Measurements from ENCODE around the gene ZNF18. TPM values are rescaled to one million over a fixed set of nuclear protein-coding genes. Genes with fewer than 3 reads are reported as not detected.
"Not testable (repeated sequence)": the region's sequence is repeated elsewhere in the genome, so short reads cannot be mapped to it uniquely, and the experiment has no call there.

The ZNF18 gene
- total RNA-seq, 4 donors from 2014 or later: 5.0 to 10.8 (median 7.6) TPM

DNA sequence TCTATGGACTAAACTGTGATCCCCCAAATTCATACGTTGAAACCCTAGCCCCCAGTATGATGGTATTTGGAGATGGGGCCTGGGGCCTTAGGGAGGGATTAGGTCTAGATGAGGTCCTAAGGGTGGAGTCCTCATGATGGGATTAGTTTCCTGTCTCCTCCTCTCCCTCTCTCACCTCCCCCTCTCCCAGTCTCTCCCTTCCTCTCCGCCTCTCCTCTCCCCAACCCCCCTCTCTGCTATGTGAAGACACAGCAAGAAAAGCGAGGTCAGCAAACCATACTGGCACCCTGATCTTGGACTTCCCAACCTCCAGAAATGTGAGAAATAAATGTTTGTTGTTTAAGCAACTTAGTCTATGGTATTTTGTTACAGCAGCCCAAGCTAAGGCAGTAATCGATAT, 15.4 kb downstream of the ZNF18 start:
- no peak for TF ChIP-seq POLR2AphosphoS5 (IDR thresholded peaks at IDR 0.05)
- no peak for TF ChIP-seq CTCF (IDR thresholded peaks at IDR 0.05)
- TF ChIP-seq POLR2A (IDR thresholded peaks at IDR 0.05; ENCODE audit: low read depth): no peak
- TF ChIP-seq EP300 (IDR thresholded peaks at IDR 0.05): no peak
- Histone ChIP-seq H3K9me3 (no peaks in the 10 kb centered on the region), H3K4me3 (no peak overlapping the region), H3K36me3 (peaks cover 36 to 61% (median 45%) of the 10 kb centered on the region in 4 donors), H3K4me1 (peaks cover 0 to 7% (median 4%) of the 10 kb centered on the region in 4 donors), H3K27me3 (no peaks in the 10 kb centered on the region), H3K27ac (replicated peaks in 1 of 4) (no peak overlapping the region)
- 95% methylated on average over 4 of the region's 4 CpGs for WGBS
- no peak for DNase-seq (ENCODE audit: extremely low spot score)
- intact Hi-C loops (cut with DNase I): no loop called here

DNA sequence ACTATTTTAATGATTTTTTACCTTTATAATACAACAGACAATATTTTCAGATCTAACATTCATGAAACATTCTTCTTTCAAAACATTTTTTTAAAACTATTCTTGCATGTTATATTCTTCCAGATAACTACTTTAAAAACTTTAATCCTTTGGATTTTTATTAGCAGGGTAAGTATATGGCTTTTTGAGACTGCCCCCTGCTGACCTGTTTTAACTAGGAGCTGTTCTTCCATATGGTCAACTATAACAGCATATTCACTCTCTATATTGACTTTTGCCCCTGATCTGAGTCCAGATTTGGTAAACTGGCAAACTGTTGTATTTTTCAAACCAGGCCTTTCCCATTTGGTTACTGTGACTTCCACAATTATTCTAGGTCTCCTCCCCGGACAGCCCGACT, 16.5 kb downstream of the ZNF18 start:
- peaks cover 31 to 58% (median 47%) of the 10 kb centered on the region in 4 donors for H3K36me3 ChIP-seq
- H3K9me3 ChIP-seq: no peaks in the 10 kb centered on the region
- WGBS: 98% methylated on average over 2 of the region's 2 CpGs
- TF ChIP-seq EP300 (IDR thresholded peaks at IDR 0.05) (no peak), CTCF (IDR thresholded peaks at IDR 0.05) (no peak), POLR2AphosphoS5 (IDR thresholded peaks at IDR 0.05) (no peak), POLR2A (IDR thresholded peaks at IDR 0.05; ENCODE audit: low read depth) (no peak)
- no peak for DNase-seq (ENCODE audit: extremely low spot score)
- no peak overlapping the region for H3K27ac ChIP-seq (replicated peaks in 1 of 4)
- intact Hi-C loops (cut with DNase I): no loop called here
- no peaks in the 10 kb centered on the region for H3K27me3 ChIP-seq
- H3K4me3 ChIP-seq: no peak overlapping the region
- H3K4me1 ChIP-seq: no peaks in the 10 kb centered on the region

GRCh38 chr17:11979795-11980194, 17.5 kb downstream of the ZNF18 start:
- Histone ChIP-seq H3K27ac (replicated peaks in 1 of 4) (no peak overlapping the region), H3K9me3 (no peaks in the 10 kb centered on the region), H3K36me3 (peaks cover 31 to 52% (median 44%) of the 10 kb centered on the region in 4 donors), H3K27me3 (no peaks in the 10 kb centered on the region), H3K4me3 (no peak overlapping the region), H3K4me1 (no peaks in the 10 kb centered on the region)
- no peak for DNase-seq (ENCODE audit: extremely low spot score)
- WGBS: 88% methylated on average over 3 of the region's 3 CpGs
- no peak for TF ChIP-seq EP300 (IDR thresholded peaks at IDR 0.05)
- TF ChIP-seq POLR2AphosphoS5 (IDR thresholded peaks at IDR 0.05): no peak
- no peak for TF ChIP-seq POLR2A (IDR thresholded peaks at IDR 0.05; ENCODE audit: low read depth)
- no peak for TF ChIP-seq CTCF (IDR thresholded peaks at IDR 0.05)
- intact Hi-C loops (cut with DNase I): no loop called here

DNA sequence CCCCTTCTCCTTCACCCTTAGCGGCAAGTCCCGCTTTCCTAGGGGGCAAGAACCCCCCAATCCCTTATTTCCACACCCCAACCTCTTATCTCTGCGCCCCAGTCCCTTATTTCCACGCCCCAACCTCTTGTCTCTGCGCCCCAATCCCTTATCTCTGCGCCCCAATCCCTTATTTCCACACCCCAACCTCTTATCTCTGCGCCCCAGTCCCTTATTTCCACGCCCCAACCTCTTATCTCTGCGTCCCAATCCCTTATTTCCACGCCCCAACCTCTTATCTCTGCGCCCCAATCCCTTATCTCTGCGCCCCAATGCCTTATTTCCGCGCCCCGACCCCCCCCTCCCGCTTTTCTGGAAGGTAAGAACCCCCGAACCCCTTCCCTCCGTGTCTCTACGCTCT, 24.5 kb downstream of the ZNF18 start:
- not testable (repeated sequence) for H3K27me3 ChIP-seq; DNase-seq (ENCODE audit: extremely low spot score)

DNA sequence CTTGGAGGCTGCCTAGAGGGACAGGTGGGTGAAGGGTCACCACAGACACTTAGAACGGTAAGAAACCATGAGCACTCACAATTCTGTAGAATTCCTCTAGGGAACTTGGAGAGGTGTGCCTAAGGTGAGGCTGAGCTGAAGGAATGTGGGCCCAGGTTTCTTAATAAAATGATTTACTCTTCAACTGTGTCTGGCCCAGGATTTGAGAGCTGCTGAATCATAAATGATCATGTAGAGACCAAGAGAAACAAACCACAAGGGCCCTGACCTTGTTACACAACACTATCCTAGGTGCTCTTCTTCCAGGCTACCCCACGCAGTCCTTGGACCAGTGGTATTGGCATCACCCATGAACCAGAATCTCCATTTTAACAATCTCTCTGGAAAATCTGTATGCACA, 27.7 kb downstream of the ZNF18 start:
- H3K36me3 ChIP-seq: peaks cover 0 to 2% (median 0%) of the 10 kb centered on the region in 4 donors
- no peak overlapping the region for H3K27ac ChIP-seq (replicated peaks in 1 of 4)
- no peaks in the 10 kb centered on the region for H3K27me3 ChIP-seq
- no peaks in the 10 kb centered on the region for H3K4me1 ChIP-seq
- WGBS: 89% methylated on average over 2 of the region's 2 CpGs
- no peak for TF ChIP-seq POLR2A (IDR thresholded peaks at IDR 0.05; ENCODE audit: low read depth)
- TF ChIP-seq POLR2AphosphoS5 (IDR thresholded peaks at IDR 0.05): no peak
- TF ChIP-seq CTCF (IDR thresholded peaks at IDR 0.05): no peak
- no peak for TF ChIP-seq EP300 (IDR thresholded peaks at IDR 0.05)
- no peak overlapping the region for H3K4me3 ChIP-seq
- peaks cover 0 to 30% (median 5%) of the 10 kb centered on the region in 4 donors for H3K9me3 ChIP-seq
- DNase-seq (ENCODE audit: extremely low spot score): no peak
- intact Hi-C loops (cut with DNase I): no loop called here

More for the DNA sequence above, 24.5 kb downstream of the ZNF18 start:
- H3K9me3 ChIP-seq; H3K27ac ChIP-seq (replicated peaks in 1 of 4); intact Hi-C loops (cut with DNase I); H3K4me3 ChIP-seq; H3K4me1 ChIP-seq: not testable (repeated sequence)
- 94% methylated on average over 19 of the region's 19 CpGs for WGBS
- peaks cover 9 to 11% (median 10%) of the 10 kb centered on the region in 4 donors for H3K36me3 ChIP-seq
